Left renal cortex interstitium (tissue), 4 donors: Measurements from ENCODE around the gene TP73. TPM values are rescaled to one million over a fixed set of nuclear protein-coding genes. Genes with fewer than 3 reads are reported as not detected.
A peak's percentile ranks its signal among the peaks of the same experiment; 100 is the strongest.

ENCODE experiments used
- DNase-seq, 4 donors: peaks; one replicate each; pipeline ENCODE4 v3.0.0-alpha.2; 2013; ENCODE audit warnings: low read depth in 4 of 4, low spot score in 2 of 4, missing footprints in 1 of 4
- polyA plus RNA-seq, 4 donors: library from polyadenylated mRNA; unstranded; fragments of 120-200 nt; gene quantifications; one replicate each; pipeline ENCODE4 v1.2.1, GENCODE V29; 2013; ENCODE audit not compliant: insufficient read length in 4 of 4

TP73 gene
- polyA plus RNA-seq, 4 donors: 0.51 to 1.4 (median 0.67) TPM

DNA sequence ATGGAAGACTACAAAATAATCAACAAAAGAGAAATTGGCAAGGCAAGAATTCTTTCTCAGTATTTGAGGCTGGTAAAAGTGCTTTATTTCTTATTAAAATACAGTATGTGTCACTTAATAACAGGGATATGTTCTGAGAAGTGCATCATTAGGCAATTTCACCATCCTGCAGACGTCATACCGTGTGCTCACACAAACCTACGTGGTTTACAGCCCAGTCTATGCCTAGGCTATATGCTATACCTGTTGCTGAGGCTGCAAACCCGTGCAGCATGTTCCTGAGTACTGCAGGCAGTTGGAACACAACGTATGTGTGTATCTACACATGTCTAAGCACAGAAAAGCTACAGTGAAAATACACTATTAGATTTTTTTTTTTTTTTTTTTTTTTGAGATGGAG, 97.2 kb downstream of the TP73 start:
- no peak for DNase-seq

DNA sequence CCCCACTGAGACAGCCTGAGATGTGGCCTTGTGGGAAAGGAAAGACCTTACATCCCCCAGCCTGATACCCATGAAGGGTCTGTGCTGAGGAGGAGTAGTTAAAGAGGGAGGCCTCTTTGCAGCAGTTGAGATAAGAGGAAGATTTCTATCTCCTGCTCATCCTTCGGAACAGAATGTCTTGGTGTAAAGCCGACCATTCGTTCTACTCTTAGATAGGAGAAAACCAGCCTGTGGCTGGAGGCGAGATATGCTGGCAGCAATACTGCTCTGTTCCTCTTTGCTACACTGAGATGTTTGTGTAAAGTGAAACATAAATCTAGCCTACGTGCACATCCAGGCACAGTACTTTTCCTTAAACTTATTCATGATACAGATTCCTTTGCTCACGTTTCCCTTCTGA, 98.4 kb downstream of the TP73 start:
- DNase-seq: no peak

DNA sequence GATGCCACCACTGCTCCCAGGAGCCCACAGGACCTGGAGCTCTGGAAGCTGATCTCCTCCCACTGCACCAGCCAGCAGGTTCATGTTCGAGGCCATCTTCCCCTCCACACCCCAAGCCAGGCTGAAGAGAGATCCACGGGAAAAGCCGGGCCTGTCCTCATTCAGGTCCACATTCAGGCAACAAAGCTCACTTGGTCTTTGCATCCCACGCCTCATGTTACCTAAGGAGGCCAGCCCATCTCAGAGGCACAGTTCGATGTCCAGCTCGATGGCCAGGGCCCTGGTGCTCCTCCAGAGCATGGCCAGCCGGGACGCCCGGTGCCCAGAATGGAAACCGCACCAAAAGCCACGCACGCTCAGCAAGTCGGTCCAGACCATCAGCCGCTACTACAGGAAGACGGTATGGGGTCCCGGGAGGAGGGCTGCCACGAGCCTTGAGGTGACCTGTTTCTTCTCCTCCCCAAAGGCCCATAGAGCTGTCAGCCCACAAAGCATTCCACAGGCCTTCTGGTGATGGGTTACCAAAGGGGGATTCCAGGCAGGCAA, 100.2 kb downstream of the TP73 start, which contains the start of gene CCDC27:
CCDC27 (plus strand) TSS at position 51 of the 546 bp plus-strand sequence; CDS start at position 83, 32 bp downstream.
- no peak for DNase-seq

DNA sequence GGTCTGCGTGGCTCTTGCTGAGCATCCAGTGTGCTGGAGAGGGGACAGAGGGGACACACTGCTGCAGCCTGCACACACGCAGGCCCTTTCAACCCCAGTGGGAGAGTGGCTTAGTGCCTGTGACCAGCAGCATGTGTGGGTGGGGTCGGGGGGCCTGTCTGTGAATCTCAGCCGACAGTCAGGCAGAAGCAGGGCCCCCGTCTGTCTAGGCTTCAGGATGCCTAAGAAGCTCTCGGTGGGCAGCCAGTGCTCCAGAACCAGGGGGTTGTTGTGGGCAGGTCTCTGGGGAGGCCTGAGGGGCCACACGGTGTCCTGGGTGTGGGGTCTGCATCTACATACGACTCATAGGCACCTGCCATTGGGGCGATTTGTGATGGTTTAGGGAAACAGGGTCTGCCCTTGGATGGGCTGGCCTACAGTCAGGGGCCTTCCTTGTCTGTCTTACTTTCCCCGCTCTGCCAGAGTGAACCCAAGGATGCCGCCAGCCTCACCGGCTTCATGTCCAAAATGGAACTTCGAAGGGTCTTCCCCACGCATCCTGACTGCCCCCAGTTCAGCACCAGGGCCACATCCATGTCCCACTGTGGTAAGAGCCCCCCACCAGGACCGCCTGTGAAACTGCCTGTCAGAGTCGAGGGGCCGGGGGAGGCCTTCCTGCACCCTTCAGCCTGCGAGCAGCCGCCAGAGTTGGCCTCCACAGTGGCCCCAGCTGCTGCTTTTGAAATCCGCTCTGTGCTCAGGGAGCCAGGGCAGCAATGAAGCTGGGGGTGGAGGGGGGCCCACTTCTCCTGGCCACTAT, 101.5 kb downstream of the TP73 start:
- no peak for DNase-seq

DNA sequence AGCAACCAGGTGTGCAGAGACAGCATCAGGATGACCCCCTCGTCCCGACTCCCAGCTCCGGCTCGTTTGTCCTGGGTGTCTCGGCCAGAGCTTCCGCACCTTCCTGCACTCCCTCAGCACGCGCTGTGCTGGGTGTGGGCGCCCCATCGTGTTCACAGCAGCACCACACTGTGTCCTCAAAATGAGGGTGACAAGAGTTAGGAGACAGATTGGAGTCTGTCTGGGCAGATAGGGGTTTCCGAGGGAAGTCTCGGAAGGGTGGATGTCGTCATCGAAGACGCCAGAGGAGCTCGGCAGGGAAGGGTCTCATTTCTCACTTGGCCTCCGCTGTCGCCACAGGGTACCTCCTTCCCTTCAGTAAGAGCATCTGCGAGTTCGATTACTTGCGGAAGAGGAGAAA, 104.1 kb downstream of the TP73 start:
- DNase-seq: no peak

DNA sequence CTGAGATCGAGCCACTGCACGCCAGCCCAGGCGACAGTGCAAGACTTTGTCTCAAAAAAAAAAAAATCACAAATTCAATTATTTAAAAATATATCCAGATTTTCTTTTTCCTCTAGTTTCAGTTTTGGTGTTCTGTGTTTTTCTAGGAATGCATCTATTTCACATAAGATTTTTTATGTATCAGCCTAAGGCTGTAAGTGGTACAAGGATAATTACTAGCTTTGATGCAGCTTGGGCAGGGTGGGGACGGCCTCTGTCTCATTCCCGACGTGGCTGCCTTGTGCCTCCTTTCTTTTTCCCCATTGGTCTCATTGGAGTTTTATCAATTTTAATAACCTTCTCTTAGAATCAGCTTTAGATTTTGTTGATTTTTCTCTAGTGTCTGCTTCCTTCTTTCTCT, 106.8 kb downstream of the TP73 start:
- DNase-seq: no peak

DNA sequence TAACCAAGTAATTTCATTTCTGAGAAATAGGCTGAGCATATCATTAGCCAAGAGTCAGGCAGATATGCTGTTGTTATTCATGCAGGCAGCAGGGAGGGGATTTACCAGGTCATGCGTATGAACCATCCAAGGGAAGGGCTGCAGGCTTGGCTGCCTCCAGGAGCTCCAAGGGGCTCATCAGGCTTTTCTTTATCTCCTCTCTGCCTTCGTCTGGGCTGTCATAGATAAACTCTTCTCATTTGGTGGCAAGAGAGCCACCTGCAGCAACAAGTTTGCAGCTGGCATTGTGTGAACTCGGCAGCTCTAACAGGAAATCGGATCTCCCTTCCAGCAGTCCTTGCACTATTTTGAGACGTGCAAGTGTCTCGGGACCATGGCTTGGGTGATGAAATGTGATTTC, 107.5 kb downstream of the TP73 start:
- no peak for DNase-seq

DNA sequence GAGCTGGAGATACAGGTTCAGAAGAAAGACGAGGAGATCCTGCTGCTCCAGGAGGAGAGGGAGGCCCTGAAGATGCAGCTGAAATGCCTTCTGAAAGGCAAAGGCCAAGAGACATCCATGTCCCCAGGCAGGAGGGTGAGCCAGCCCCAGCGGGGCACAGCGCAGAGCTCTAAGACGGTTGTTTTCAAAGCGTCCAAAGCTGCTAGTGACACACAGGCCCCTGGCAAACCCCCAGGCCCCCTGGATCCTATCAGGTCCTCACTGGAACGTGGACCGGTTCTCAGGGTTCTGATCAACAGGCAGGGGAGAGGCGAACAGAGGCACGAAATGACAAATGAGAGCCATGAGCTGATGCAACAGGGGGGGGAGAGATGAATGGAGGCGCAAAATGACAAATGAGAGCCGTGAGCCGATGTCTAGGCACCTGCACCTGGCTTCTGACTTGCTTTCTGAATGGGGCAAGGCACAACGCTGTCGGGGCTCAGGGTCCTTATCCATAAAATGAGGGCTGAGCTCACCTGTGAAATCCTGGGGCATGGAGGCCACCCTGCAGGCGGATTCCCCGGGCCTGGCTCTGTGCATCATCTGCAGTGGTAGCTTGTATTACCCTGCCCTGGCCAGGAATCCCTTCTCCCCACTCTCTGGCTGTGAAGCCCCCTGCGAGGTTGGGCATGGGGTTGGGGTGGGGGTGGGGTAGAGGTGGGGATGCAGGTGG, 109.1 kb downstream of the TP73 start:
- no peak for DNase-seq

DNA sequence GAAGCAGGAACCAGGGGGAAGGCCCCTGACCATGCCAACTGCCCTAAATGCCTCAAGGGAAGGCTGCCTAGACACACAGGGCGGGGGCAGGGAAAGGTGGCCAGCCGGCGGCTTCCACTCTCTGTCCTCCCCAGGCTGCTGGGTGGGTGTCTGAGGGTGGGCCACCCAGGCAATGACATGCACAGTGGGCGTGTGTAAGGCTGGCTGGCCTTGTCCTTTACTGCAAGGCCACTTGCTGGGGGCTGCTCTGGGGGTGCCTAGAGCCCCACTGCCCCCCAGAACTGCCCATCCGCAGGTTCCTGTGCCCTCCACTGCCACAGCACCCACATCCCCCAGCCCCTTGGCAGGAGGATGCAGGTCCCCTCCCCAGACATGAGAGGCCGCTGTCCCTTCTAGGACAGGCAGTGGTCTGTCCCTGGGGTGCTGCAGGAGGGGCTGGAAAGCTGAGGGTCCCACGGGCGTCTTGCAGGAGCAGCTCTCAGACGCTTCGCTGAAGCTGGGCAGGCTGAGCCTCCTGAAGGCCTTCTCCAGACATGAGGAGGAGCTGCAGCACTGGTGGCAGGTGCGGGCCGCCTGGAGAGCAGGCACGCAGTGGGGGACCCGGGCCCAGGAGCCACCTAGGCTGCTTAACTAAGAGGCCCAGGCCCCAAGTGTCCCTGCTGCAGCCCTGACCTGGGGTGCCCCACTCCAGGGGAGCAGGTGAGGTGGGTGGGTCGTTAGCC, 110.0 kb downstream of the TP73 start:
- no peak for DNase-seq

DNA sequence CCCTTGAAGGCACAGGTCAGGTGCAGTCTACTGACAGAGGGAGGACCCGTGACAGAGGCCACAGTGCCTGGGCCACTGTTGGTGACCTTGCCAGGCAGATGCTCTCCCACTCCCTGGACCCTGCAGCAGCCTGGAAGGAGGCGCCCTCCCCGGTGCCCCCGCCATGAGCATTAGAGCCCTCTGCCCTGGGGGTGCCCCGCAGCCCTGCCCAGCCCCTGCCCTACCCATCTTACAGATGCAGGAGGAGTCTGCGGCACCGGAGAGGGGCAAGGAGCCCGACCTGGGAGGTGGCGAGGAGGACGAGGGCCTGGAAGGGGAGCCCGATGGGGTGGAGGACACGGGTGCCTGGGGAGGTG, 110.5 kb downstream of the TP73 start:
- DNase-seq: no peak

DNA sequence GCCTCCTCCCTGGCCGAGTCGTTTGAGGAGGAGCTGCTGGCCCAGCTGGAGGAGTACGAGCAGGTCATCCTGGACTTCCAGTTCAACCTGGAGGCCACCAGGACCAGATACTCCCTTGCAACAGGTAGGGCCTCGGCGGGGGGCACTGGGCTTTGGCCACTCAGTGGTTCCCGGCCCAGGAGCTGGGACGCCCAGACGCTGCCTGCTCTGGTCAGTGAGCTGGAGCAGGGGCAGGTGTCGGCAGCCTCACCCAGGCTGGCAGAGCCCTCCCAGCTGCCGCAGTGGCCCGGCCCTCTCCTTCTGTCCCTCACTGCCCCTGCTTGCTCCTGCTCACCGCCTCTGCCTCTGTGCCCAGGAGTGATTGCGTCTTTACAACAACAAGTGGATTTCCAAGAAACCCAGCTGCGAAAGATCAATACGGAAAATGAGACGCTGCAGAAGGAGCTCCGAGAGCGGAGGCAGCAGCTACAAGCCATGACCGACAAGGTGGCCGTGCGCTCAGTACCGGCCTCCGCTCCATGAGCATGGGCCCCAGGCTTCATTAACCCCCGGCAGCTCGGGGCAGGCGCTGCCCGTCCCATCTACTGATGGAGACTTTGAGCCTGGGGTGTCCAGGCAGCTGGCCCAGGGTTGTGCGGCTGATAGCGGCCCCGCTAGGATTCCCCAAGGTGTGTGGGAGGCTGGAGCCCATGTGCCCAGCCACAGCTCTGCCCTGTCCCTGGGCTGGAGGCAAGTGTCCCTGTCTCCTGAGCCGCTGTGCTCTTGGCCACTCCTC, 111.2 kb downstream of the TP73 start:
- DNase-seq: no peak

DNA sequence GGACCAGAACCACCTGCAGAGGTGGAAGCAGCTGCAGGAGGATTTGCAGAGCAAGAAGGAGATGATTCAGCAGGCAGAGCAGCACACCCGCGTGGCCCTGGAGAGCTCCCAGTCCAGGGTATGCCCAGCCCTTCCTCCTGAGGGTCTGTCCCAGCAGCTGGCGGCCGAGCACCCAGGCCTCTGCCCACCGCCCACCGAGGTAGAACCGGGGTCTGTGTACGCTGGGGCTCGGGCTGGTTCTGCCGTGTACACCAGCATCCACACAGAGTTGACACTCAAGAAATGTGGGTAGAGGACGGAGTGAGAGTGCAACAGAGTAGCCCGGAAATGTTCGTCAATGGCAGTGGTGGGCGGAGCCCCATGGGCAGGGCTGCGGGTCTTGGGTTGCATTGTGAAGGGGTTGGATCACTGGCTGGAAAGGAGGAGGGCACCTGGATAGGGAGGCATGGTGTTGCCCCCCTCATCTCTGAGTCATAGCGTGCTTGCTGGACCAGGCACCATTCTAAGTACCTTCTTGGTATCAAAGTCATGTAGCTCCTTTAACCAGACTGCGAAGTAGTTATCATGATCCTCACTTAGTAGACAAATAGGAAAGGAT, 115.1 kb downstream of the TP73 start:
- no peak for DNase-seq

DNA sequence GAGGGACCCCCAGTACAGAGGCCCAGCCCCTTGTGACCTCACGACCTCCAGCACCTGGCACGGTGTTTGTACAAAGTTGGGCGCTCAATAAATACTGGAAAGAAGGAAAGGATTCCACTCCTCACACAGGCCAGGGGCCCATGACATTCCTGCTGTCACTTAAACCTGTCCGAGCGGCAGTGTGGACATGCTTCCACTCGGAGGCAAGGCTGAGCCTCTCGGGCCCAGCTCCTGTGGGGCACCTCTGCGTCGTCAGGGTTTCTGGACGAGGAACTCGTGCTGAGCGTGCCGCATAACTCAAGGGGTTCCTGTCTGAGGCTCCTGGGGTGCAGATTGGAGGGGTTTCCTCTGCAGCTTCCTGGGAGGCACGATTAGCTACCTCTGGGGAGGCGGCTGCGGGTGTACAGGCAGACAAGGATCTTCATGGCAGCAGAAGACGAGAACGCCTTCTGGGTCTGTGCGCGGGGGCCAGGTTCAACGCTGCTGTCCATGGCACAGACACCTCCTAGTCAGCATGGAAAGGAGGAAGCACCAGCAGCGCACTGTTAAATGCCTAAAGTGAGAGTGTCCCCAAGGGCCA, 116.6 kb downstream of the TP73 start:
- DNase-seq: no peak

DNA sequence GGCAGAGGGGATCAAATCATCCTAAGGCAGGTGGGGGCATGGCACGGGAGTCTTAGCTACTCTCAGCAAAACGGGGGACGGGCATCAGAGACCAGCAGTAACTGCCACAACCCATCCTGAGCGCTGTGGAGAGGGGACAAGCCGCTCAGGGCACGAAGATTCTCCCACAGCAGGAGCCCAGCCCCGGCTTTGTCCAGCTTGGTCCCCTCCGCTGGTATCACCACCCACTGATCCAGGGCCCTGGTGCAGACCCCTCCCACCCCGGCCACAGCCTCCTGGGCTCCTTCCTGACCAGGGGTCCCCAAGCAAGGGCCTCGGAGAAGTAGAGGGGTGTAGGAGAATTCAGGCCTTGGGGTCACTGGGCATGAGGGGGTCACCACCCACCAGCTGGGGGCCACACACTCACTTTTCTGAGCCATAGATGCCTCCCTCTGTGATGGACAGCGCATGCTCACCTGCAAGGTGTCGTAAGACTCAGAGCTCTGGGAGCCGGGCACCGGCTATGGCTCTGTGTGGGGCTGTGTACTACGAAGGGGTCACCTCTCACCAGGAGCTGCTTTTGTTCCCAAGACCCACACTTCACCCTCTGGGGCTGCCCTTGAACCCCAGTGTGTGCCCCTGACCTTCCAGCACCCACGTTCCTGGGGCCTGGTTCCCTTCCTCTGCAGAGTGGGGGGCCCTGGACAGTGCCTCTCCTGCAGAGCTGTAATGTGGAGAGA, 117.9 kb downstream of the TP73 start:
- DNase-seq: no peak

DNA sequence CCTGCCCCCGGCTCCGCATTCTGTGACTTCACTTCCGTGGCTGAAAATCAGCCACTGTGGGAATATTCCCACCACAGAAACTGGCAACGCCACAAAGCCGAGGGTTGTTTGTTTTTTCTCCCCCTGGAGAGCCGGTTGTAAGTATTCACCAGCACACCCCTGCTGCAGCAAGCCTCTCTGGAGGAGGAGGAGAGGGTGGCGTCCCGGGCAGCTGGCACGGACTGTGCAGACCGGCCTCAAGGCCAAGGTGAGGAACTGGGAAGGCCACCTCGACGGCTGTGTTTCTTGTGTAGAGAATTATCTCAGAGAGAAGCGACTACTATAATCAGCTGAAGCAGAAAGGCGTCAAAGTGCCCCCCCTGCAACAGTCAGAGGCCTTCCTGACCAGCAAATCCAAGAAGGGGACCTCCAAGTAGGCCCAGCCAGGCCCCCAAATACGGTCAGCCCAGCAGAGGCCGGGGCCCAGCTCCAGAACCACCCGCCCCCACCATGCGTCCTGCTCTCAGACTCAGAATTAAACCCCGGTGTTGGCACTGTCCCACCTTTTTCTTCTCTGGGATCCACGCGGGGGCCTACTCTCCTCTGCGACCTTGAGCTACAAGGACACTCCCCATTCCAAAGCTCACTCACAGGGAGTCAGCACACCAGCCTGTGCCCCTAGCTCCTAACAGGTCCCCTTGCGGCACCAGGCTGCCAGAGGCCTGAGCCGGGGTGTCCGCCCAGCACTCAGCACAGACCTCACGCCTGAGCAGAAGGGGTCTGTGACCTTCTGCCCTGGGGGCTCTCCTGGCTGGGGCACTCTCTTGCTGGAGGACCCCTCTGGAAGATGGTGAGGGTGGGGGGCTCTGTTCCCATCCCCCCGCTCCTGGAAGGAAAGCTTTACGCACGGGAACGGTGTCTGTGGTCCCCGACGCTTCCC, 119.1 kb downstream of the TP73 start:
- DNase-seq: no peak

DNA sequence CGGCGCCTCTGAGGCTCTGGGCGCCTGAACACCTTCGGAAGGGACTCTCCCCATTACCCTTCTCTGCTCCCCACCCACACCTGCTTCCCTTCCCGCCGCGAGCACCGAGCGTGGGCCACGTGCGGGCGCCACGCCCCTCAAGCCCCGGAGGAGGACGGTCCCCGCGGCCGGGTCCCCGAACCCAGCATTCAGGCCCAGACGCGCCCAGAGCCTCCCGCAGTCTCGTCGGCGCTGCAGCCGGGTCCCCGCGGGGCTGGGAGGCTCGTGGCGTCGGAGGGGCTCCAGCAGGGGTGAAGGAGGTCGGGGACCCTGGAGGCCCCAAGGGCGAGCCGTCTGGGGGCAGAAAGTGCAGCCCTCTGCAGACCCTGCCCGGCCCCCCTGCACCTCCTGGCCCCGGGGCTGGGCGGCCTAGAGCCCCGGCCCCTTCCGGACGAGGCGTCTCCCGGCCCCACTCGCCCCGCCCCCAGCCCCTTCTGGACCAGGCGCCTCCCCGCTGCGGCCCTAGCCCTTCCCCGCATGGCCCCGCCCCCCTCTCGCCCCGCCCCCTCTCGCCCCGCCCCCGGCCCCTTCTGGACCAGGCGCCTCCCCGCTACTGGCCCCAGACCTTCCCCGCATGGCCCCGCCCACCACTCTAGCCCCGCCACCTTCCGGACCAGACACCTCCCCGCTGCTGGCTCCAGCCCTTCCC, 119.9 kb downstream of the TP73 start:
- peak in 2 of 4 donors; percentile 70 to 74 for DNase-seq
